Peyer's patch (tissue), 4 donors: ENCODE measurements around the gene HINT2. TPM values are rescaled to one million over a fixed set of nuclear protein-coding genes. Genes with fewer than 3 reads are reported as not detected.
A peak's percentile ranks its signal among the peaks of the same experiment; 100 is the strongest.

ENCODE experiments used
- DNase-seq, 3 donors: peaks; one replicate each; pipeline ENCODE4 v3.0.0-alpha.2; 2017 to 2019
- H3K27ac ChIP-seq, 4 donors: fragments of 200-600 bp; sonication (generic); one replicate each; pipeline ENCODE4 v1.5.1; 2016 to 2019
- H3K27me3 ChIP-seq, 2 donors: fragments of 200-600 bp; sonication (generic); one replicate each; pipeline ENCODE4 v1.5.1; 2019
- H3K36me3 ChIP-seq, 3 donors: fragments of 200-600 bp; sonication (generic); one replicate each; pipeline ENCODE4 v1.5.1; 2016 to 2019
- H3K4me1 ChIP-seq, 4 donors: fragments of 200-600 bp; sonication (generic); one replicate each; pipeline ENCODE4 v1.5.1; 2016 to 2019
- H3K4me3 ChIP-seq, 4 donors: fragments of 200-600 bp; sonication (generic); 1 replicate in 3 of 4; 2 replicates in 1 of 4; pipeline ENCODE4 v1.5.1; 2016 to 2019; ENCODE audit warnings: mild to moderate bottlenecking in 1 of 4
- H3K9me3 ChIP-seq, 4 donors: fragments of 200-600 bp; sonication (generic); one replicate each; pipeline ENCODE4 v1.5.1; 2016 to 2019; ENCODE audit warnings: mild to moderate bottlenecking in 1 of 4
- CTCF ChIP-seq, 6 experiments: fragments of 450-650 bp in 4 of 6; fragments of 200-600 bp in 2 of 6; sonication (generic) in 1 of 6; IDR thresholded peaks; one replicate each; pipeline ENCODE4 v1.5.1; 2017 to 2019; ENCODE audit warnings: antibody characterized with exemption in 6 of 6, mild to moderate bottlenecking in 3 of 6, moderate library complexity in 1 of 6
- POLR2A ChIP-seq, 2 donors: fragments of 450-650 bp; IDR thresholded peaks; one replicate each; pipeline ENCODE4 v1.5.1; 2017; ENCODE audit warnings: antibody characterized with exemption in 2 of 2, mild to moderate bottlenecking in 2 of 2, moderate library complexity in 2 of 2
- total RNA-seq, 4 donors: library from RNA; depleted of rRNA; stranded (reverse); fragments of >200 nt; gene quantifications; one replicate each; pipeline ENCODE4 v1.1.0, GENCODE V29; 2016

The HINT2 gene
- total RNA-seq, 4 donors from 2014 or later: 19.8 to 40.3 (median 28.7) TPM

DNA sequence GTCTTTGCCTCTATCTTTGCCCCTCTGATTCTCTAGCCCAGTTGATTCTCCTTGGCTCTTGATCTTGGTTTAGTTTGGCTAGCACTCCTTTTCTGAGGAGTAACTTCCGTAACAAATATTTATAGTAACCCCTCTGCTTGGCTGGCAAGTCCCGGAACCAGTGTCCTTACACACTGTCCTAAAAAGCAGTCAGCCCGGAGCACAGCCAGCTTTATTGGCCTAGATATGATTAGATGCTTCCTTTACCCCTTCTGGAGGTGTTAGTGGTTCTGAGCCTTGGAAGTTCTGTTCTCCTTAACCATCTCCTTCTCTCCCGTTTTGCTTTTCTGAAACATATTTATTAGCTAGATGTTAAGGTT is 43.8 kb downstream of the HINT2 start:
- TF ChIP-seq POLR2A (IDR thresholded peaks at IDR 0.05) (no peak), CTCF (IDR thresholded peaks at IDR 0.05) (no peak)
- H3K4me3 ChIP-seq: no peak overlapping the region
- DNase-seq: no peak

GRCh38 chr9:35769763-35770162 is 45.1 kb downstream of the HINT2 start:
- H3K27ac ChIP-seq: no peak overlapping the region
- TF ChIP-seq CTCF (IDR thresholded peaks at IDR 0.05) (no peak), POLR2A (IDR thresholded peaks at IDR 0.05) (no peak)
- DNase-seq: no peak
- no peak overlapping the region for H3K4me3 ChIP-seq
- H3K9me3 ChIP-seq: no peaks in the 10 kb centered on the region
- H3K4me1 ChIP-seq: peaks cover 0 to 33% (median 5%) of the 10 kb centered on the region in 4 donors
- H3K27me3 ChIP-seq: no peaks in the 10 kb centered on the region
- H3K36me3 ChIP-seq: no peaks in the 10 kb centered on the region

More for the DNA sequence above, 43.8 kb downstream of the HINT2 start:
- peak overlapping the region in 3 of 4 donors; percentile 38 to 82 (median 70) for H3K27ac ChIP-seq
- H3K27me3 ChIP-seq: no peaks in the 10 kb centered on the region
- no peaks in the 10 kb centered on the region for H3K9me3 ChIP-seq
- no peaks in the 10 kb centered on the region for H3K36me3 ChIP-seq
- peaks cover 0 to 33% (median 5%) of the 10 kb centered on the region in 4 donors for H3K4me1 ChIP-seq

- no peak overlapping the region for H3K4me3 ChIP-seq
- H3K4me1 ChIP-seq: peaks cover 0 to 26% (median 5%) of the 10 kb centered on the region in 4 donors
- H3K27ac ChIP-seq: no peak overlapping the region
- no peaks in the 10 kb centered on the region for H3K27me3 ChIP-seq
- no peak for TF ChIP-seq POLR2A (IDR thresholded peaks at IDR 0.05)
- no peak for TF ChIP-seq CTCF (IDR thresholded peaks at IDR 0.05)
- H3K9me3 ChIP-seq: no peaks in the 10 kb centered on the region
- no peaks in the 10 kb centered on the region for H3K36me3 ChIP-seq
- DNase-seq: no peak
Observed at GRCh38 chr9:35767458-35767857, 47.4 kb downstream of the HINT2 start.

GRCh38 chr9:35766997-35767396 is 47.8 kb downstream of the HINT2 start:
- Histone ChIP-seq H3K9me3 (no peaks in the 10 kb centered on the region), H3K4me3 (no peak overlapping the region), H3K27me3 (no peaks in the 10 kb centered on the region), H3K36me3 (no peaks in the 10 kb centered on the region), H3K27ac (no peak overlapping the region), H3K4me1 (peaks cover 0 to 22% (median 5%) of the 10 kb centered on the region in 4 donors)
- TF ChIP-seq POLR2A (IDR thresholded peaks at IDR 0.05): no peak
- TF ChIP-seq CTCF (IDR thresholded peaks at IDR 0.05): no peak
- DNase-seq: no peak

- Histone ChIP-seq H3K9me3 (no peaks in the 10 kb centered on the region), H3K27ac (no peak overlapping the region), H3K27me3 (no peaks in the 10 kb centered on the region), H3K4me3 (no peak overlapping the region), H3K36me3 (no peaks in the 10 kb centered on the region), H3K4me1 (peaks cover 0 to 2% (median 0%) of the 10 kb centered on the region in 4 donors)
- DNase-seq: no peak
- no peak for TF ChIP-seq CTCF (IDR thresholded peaks at IDR 0.05)
Observed at GRCh38 chr9:35763803-35764202, 51.0 kb downstream of the HINT2 start.

DNA sequence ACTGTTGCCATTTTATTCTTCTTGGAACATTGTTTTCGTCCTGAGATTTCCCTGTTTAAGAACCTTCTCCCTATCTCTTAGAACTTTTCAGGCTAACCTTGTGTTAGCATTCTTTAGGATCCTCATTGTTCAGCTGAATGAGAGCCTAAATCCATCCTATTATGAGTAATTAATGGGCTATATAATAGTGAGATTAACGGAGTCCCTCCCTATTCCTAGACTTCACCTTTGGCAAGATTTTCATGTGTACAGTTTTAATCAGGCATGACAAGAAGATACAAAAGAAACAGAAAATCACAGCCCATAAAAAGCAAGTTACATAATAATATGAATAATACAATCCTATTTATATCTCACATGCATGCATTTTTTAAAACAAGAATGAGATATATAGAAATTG is 51.7 kb downstream of the HINT2 start:
- peaks cover 0 to 8% (median 0%) of the 10 kb centered on the region in 4 donors for H3K4me1 ChIP-seq
- H3K27me3 ChIP-seq: no peaks in the 10 kb centered on the region
- TF ChIP-seq POLR2A (IDR thresholded peaks at IDR 0.05) (no peak), CTCF (IDR thresholded peaks at IDR 0.05) (no peak)
- no peak overlapping the region for H3K4me3 ChIP-seq
- H3K36me3 ChIP-seq: no peaks in the 10 kb centered on the region
- H3K27ac ChIP-seq: no peak overlapping the region
- no peak for DNase-seq
- H3K9me3 ChIP-seq: no peaks in the 10 kb centered on the region
